GM03348 (cell line): ENCODE data around the gene ADRA1B.
"Not testable (repeated sequence)": the region's sequence is repeated elsewhere in the genome, so short reads cannot be mapped to it uniquely, and the experiment has no call there.

Experiments used
- DNase-seq: peaks from one replicate; pipeline ENCODE4 v3.0.0; 2012; ENCODE audit warnings: low spot score

The ADRA1B gene

GRCh38 chr5:159928122-159928909, 12.0 kb downstream of the ADRA1B start:
- peak; percentile 90 for DNase-seq

DNA sequence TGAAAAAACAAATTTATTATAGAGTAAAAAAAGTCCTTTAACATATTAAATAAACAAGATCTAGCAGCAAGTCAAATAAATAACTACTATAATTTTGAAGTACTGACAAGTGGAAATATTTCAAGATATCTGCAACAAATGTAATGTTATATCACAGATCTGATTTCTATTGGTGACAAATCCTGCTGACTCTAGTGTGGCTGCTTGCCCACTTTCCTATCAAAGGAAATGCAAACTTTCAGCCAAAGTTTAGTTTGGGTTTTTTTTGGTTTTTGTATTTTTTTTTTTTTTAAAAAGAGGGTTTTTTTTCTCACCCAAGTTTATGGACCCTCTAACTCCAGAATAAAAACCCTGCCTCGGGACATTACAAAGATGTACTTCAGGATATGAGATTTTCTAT, 12.9 kb downstream of the ADRA1B start:
- no peak for DNase-seq

DNA sequence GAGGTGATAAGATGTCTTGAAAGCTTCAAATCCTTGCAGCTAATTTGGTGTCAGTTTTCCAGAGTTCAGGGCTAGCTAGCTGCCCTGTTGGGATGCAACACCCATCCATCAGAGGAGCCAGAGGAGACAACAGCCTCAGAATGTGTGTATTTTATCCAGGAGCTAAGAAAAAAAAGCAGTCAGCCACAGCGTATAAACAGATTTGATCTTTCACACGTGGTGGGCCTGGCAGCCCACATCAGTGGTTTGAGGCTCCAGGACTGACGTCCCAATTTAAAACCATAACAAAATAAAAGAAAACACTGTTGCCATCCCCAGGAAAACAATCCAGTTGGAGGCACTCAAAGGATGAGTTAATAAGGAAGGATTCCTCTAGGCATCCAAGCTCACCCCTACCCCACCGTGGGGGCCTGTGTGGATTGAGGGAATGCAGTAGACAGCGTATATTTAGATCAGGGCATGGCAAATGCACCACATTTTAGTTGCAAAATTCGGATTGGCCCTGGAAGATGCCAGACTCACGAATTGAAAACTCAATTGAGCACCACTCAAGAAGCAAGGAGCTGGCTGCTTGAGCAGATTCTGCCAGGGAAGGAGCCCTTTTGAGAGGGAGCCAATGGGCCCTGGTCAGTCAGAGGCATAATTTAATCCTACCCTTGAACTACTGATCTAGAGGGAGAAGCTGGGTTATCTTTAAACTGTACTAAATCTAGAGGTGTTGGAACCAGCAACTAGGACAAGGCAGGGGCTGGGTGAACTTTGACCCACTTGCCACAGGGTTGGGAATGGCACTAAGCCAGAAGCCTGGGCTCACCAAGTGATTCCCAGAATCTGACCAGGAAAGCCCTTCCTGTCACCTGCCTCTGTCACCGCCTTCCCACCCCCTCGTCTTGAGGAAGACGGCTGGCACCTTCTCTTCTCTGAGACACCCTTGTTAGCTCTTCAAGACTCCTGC, 17.5 kb downstream of the ADRA1B start:
- no peak for DNase-seq

DNA sequence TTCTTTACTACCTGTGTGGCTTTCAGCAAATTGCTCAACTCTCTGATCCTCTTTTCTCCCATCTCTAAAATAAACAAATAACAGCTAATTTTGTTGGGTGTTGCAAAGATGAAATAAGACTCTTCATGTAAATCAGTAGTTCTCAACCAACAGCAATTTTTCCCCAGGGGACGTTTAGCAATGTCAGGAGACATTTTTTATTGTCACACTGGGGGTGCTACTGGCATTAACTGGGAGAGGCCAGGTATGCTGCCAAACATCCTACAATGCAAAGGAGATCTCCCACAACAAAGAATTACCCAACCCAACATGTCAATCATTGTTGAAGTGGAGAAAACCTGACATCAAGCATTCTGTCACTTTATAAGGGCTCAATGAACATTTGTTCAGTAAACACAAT, 19.7 kb downstream of the ADRA1B start:
- no peak for DNase-seq

DNA sequence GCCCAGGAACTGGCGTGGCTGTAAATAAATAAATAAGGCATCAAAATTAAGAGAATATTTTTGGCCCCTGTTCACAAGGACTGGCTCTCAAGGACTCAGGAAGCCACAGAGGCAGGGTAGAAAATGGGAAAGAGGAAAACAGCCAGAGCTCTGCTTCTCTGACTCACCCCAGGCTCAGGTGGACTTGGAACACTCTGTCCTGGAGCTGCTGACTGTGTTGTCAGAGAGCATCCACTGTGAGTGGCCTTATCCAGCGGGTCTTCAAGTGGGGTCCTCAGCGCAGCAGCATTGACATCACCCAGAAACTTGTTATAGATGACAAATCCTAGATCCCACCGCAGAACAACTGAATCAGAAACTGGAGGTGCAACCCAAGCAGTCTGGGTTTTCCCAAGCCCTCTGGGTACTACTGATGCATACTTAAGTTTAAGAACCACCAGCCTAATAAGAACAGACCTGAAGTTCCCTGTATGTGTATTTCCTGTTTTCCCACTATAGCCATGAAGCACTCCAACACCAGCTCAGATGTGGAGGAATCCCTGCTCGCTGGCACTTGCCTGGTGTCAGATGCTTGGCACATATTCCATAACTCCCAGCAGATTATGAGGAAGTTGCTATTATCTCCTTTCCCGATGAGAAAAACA, 20.5 kb downstream of the ADRA1B start:
- DNase-seq = no peak

DNA sequence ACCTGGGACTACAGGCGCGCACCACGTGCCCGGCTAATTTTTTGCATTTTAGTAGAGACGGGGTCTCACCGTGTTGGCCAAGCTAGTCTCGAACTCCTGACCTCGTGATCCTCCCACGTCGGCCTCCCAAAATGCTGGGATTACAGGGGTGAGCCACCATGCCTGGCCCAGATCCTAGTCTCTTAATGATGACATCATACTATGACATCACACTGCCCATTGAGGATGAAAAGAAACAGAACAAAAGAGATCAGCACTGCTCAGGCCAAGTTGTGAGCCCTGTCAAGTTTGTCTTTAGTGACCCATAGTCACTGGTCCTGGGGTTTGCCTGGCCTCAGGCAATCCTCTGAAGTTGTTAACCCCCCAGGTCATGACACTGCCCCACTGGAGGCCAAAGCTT, 21.3 kb downstream of the ADRA1B start:
- DNase-seq = no peak

DNA sequence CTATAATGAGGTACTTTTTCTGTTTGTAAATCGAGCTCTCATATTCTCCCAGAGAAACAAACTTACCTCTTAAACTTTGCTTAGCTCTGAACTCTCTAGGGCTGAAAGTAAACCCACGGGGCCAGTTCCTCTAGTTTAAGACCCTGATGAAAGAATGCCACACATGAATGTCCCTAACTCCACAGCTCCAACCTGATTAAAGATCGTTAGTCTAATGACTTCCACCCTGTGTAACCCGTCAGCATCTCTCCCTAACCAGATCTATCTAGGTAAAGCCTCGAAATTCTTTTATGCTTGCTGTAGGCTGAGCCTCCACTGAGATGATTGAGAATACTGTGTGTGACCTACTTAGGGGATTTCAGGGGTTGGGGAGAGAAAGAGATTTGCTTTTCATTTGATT, 27.0 kb downstream of the ADRA1B start:
- no peak for DNase-seq

DNA sequence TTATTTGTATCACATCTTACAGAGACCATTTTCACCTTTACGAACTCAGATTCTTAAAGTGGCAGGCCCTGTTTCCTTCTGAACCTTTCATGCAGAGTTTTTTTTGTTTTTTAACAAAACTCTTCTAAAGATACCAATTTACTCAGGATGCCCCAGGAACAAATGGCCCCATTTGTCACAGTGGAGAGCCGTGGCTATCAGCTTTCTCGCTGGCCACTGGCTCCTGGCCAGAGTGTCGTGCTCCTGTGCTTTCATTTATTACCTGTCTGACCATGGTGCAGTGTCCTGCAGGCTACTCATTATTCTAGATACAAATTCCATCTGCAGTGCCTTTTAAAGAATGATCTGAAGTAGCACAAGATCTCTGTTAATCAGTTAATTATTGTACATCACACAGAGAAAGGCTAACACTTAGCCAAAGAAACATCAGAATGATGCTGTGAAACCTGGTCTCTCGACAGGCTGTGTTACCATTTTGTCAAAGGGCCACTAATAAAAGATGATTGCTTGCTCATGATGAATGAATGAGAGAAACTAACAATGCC, 27.8 kb downstream of the ADRA1B start:
- no peak for DNase-seq

DNA sequence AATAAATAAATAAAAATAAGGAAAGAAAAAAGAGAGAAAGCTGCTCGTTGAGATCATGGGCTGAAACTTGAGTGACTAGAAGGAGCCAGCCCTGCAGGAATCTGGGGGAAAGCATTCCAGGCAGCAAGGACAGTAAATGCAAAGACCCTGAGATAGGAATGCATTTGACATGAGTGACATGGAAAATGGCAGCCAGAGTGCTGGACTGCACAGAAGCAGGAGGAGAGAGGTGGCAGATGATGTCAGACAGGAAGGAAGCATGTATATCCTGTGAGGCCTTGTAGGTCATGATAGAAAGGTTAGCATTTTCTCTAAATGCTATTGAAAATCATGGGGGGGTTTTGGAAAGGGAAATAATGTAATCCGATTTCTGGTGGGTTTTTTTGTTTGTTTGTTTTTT, 29.1 kb downstream of the ADRA1B start:
- DNase-seq = no peak

- DNase-seq = peak; percentile 74
Observed at GRCh38 chr5:159947708-159948358, 31.6 kb downstream of the ADRA1B start.

GRCh38 chr5:159951387-159951786, 35.1 kb downstream of the ADRA1B start:
- peak; percentile 22 for DNase-seq

DNA sequence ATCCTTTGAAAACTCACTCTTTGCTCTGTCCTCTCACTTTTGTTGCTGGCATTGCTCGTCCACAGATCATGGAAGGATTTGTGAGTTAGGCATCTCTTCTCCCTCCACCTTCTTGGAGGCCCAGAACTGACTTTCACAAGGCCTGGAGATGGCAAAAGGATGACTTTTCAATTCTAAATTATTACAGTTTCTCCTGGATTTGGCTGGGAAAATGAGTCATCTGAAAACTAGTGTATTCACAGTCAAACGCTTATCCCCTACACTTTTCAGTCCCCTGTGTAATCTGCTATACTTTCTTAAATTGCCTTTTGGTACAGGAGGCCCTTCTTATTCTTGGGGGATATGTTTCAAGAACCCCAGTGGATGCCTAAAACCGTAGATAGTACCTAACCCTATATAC, 35.6 kb downstream of the ADRA1B start:
- no peak for DNase-seq

GRCh38 chr5:159953609-159954008, 37.3 kb downstream of the ADRA1B start:
- no peak for DNase-seq

- no peak for DNase-seq
Observed at GRCh38 chr5:159955056-159955624, 38.9 kb downstream of the ADRA1B start.

DNA sequence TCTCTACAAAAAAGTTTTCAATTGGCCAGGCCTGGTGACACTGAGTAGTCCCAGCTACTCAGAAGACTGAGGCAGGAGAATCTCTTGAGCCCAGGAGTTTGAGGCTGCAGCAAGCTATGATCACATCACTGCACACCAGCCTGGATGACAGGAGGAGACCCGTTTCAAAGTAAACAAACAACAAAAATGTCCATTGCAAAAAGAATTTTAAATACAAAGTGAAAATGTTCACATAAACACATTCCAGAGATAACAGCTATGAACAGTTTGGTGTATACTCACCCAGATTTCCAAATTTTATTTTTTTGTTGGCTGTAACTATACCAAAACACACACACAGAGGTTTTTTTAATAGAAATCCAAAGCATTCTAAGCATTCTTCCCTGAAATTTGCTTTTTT, 39.8 kb downstream of the ADRA1B start:
- peak; percentile 39 for DNase-seq

DNA sequence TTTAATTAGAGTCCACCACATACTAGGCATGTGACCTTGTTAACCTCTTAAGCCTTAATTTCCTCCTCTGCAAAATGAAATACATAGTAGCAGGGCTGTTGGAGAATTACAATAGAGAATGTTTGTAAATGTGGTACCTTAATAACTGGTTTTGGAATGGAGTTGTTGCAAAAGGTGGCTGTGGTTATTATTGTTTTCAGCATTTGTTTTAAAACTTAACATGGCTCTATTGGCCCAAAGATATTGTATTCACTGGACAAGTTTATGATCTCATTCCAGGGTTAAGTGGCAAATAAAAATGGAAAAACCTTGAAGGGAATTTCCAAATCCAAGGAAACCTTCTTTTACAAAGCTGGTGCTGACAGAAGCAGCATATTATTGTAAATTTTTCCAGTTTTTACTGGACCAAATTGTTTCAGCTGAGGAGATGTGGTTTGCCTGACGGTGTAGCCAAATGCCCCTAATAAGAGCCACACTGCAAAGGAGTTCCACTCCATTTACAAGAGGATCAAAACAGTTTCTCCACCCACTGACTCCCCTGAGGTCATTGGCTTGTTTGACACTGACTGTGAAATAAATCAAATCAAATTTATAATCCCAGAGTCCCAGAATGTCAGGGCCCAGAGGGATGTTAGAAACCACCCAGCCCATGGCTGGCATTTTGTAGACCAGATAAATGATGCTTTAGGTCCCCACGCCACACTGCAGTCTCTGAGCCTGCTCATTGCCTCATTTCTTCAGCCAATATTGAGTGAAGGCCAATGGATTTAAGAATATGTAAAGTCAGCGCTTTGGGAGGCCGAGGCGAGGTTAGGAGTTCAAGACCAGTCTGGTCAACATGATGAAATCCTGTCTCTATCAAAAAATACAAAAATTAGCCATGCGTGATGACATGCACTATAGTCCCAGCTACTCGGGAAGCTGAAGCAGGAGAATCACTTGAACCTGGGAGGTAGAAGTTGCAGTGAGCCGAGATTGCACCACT, 45.2 kb downstream of the ADRA1B start:
- no peak for DNase-seq

GRCh38 chr5:159962214-159962613, 45.9 kb downstream of the ADRA1B start:
- no peak for DNase-seq

DNA sequence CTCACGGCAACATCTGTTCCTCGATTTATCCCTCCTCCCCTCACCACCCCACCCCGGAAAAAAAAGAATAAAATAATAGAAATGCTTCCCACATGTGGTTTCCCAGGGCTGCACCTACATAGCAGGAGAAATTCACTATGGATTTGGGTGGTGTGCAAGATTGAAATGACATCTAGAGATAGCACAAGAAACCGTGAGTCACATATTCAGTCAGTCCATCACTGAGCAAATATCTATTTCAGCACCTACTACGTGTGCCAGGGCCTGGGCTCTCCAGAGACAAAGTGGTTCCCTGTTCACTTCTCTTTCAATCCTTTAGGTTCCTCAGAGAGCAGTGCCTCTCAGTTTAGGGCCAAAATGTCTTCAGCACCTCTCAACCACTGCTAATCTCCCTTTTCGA, 47.7 kb downstream of the ADRA1B start:
- DNase-seq = no peak

DNA sequence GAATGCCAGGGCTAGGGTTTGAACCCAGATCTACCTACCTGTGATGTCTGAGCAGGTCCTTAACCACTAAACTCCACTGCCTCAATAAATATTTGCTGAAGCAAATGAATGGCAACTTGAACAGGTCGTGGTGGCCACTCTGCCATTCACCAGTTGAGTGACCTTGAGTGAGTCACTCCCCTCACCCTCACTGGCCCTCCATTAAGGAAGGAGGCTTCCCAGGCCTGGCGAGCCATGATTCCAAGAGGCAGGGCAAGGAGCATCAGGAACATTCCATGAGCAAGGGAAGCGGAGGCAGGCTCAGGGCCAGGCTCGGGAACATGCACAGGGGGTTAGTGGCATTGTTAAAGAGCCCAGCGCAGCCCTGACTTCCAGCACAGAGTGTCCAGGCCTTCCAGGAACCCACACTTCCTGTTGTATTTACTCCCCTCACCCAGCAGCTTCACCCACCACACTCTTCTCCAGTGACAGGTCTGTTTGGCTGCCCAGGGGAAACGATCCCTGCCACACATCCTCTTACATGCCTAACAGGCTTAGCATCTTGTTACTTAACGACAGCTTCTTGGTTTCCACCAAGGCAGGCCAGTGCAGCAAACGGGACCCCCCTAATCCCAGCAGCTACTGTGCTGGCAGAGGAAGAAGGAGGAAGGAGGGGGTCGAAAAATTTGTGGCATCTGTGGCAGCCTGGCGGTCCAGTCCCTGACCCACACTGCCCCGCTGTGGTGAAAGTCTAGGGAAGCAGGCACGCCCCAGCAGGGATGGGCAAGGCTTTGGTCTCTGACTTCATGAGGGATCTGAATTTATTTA, 49.0 kb downstream of the ADRA1B start:
- peak; percentile 91 for DNase-seq

- DNase-seq = not testable (repeated sequence)
Observed at GRCh38 chr5:159965838-159966128, 49.5 kb downstream of the ADRA1B start.
